HG02642 (cell line): ENCODE measurements around the gene TSR1.

Source experiments
- ATAC-seq: cut with Tn5 transposase; IDR thresholded peaks from one replicate; pipeline ENCODE4 v1.9.1; 2021; ENCODE audit warnings: mild to moderate bottlenecking; ENCODE audit not compliant: unreplicated experiment, poor library complexity

Gene TSR1

GRCh38 chr17:2369551-2370210, 33.4 kb upstream of the TSR1 start:
- ATAC-seq = no peak

- no peak for ATAC-seq
Observed at GRCh38 chr17:2369039-2369438, 32.8 kb upstream of the TSR1 start.

- ATAC-seq = no peak
Observed at GRCh38 chr17:2368359-2368758, 32.1 kb upstream of the TSR1 start.

DNA sequence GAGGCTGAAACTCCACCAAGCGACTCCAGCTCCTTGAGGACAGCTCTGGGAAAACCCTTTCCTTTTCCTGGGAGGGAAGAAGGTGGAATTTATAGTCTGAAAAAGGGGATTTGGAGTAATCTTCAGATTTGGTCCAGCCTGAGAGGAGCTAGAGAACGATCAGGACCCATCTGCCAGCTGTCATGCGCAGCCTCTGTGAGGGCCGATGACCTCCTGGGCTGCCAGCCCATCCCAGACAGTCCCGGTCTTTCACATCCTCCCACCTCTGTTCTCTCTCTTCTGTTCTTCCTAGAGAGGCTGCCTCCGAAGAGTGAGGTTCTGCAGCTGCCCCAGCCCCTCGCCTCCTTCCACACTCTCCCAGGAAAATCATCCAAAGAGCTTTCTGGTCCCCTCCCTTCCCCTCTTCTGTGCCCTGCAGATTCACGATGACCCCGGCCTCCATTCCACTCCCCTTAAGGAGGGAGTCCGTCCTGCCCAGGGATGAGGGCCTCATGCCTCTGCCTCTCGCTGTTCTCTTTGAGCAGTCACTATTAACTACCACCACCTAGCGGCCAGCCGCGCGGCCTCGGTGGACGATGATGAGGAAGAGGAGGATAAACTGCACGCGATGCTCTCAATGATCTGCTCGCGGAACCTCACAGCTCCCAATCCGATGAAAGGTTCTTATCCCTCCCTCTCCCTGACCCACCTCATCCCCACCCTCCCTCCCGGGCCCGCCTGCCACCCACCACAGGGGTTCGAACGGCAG, 30.7 kb upstream of the TSR1 start:
- ATAC-seq = no peak

DNA sequence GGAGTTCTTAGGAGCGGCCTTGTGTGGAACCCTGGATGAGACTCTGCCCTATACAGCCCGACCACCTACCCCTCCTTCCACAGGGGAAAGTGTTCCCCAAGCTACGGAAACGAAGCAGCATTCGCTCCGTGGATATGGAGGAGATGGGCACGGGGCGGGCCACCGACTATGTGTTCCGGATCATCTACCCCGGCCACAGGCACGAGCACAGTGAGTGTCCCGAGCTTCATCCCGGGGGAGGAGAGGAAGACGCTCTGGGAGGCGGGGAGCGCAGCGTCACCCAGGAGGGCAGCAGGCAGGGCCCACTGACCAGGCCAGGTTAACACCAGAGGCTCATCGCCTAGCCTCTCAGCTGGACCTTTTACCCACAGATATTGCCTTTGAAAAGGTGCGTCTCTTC, 28.9 kb upstream of the TSR1 start:
- ATAC-seq = no peak

DNA sequence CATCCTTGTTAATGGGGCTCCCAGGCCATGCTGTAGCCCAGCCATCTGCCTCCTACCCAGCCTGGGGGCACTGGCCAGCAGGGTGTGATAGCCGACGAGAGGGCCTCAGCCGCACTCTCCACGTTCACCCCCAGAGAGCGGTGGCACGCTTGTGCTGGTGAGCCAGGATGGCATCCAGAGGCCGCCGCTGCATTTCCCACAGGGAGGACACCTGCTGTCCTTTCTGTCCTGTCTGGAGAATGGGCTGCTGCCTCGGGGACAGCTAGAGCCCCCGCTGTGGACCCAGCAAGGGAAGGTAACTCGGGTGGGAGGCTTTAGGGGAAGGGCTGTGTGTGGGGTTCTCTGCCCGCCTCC, 28.5 kb upstream of the TSR1 start:
- ATAC-seq = no peak

- ATAC-seq = no peak
Observed at GRCh38 chr17:2363851-2364762, 27.9 kb upstream of the TSR1 start.

GRCh38 chr17:2363318-2363717, 27.1 kb upstream of the TSR1 start:
- no peak for ATAC-seq

- no peak for ATAC-seq
Observed at GRCh38 chr17:2362881-2363280, 26.6 kb upstream of the TSR1 start.

DNA sequence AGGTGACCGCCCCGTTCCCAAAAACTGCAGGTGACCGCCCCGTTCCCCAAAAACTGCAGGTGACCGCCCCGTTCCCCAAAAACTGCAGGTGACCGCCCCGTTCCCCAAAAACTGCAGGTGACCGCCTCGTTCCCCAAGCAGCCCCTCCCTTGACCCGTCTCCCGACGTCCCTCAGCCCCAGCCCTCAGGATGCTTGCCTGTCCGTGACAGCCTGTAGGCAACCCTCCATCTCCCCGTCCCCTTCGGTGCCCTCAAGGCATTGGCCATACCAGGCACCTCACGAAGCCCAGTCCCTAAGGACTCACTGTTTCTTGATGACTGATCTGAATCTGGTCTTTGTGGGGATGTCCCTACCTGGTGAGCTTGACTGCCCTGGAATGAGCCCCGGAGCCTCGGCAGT, 26.2 kb upstream of the TSR1 start:
- ATAC-seq = no peak

GRCh38 chr17:2362016-2362415, 25.8 kb upstream of the TSR1 start:
- no peak for ATAC-seq

GRCh38 chr17:2361010-2361760, 24.9 kb upstream of the TSR1 start:
- no peak for ATAC-seq

- no peak for ATAC-seq
Observed at GRCh38 chr17:2357931-2358434, 21.7 kb upstream of the TSR1 start.

DNA sequence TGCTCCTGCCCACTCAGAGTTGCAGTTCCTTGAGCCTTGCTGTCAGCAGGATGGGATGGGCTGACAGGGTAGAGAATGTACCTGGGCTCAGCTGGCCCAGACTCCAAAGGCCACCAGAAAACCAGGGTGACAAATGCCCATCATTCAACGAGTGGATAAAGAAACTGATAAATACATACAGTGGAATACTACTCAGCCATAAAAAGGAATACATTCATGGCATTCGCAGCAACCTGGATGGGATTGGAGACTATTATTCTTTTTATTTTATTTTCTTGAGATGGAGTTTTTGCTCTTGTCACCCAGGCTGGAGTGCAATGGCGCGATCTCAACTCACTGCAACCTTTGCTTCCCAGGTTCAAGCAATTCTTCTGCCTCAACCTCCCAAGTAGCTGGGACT, 21.0 kb upstream of the TSR1 start:
- no peak for ATAC-seq

- no peak for ATAC-seq
Observed at GRCh38 chr17:2354311-2354710, 18.1 kb upstream of the TSR1 start.

DNA sequence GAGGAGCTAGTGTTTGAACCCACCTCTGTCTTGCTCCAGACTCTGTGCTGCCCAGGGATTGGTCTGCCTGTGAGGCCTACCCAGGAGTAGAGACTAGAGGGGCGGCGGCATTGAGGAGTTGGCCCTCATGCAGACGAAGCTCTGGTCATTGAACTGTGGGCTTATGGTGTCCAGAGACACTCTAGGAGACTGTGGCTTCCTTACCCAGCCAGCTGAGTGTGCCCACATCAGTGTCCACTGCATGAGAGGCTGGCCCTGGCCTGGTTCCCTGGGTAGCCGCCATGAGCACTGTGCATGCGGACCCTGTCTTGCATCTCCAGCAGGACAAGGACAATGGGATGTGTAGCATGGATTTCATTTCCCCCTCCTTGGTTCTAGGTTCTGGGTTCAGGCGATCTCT, 15.0 kb upstream of the TSR1 start:
- ATAC-seq = no peak

DNA sequence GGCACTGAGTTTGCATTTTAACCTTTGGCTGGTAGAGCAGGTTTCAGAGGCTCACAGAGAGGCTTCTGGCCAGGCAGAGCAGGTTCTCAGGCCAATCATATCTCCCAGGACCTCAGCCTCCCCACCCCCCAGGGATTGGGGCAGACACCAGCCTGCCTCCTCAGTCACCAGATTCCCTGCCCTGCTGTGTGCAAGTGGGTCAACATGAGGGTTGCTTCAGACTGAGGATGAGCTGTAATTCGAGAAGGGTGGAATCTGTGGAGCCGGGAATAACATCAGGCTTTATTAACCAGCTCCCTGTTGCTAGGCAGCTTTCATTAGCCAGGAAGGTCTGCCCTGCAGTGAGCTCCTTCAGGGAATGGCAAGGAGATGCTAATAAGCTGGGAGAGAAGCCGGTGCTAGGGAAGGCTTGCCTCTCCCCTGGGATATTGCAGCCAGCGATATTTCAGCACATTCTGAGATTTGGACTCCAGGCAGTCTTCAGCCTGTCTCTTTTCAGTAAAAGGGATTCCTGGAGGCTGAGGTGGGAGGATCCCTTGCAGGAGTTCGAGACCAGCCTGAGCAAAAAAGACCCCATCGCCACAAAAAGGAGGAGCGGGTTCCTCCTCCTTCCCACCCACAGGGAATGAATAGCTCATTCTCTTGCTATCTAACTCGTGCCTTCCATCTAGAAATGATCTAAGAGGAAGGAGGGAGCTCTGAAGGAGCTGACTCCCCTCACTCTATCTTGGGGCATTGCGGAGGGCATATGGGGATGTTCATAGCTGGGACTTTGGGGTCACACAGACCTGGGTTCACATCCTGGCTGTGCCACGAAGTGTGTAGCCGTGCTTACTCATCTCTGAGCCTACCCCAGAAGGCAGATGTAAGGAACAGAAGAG, 11.8 kb upstream of the TSR1 start:
- ATAC-seq = no peak

DNA sequence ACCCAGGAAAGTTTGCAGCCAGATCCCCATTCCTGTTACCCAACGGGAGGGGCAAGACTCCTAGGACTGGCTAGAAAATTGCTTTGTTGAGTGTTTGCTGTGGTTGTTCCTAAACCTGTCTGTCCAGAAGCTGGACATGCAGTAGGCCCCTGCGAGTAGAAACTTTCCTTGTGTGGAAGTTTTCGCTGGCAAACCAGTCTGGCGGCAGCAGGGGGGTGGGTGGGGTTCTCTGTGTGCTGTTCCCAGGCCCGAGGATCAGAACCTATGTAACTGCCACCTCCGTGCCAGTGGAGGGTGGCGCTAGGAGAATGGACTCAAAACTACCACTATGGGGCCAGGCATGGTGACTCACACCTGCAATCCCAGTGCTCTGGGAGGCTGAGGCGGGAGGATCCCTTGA, 10.2 kb upstream of the TSR1 start:
- ATAC-seq = no peak

DNA sequence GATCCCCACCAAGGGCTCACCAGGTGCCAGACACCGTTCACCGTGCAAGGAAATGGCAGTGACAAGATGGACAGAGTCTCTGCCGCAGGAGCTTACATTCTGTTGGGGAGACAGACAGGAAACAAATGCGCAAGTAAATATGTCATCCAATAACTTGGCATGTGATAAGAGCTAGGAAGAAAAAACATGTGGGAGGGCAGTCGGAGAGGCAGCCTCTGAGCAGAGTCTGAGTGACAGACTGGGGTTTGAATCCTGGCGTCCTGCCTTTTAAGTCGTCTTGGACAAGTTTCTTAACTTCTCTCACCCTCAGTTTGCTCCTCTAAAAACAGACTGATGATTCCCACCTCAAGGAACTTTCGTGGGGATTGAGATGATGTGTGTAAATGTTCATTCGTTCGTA, 8.3 kb upstream of the TSR1 start:
- no peak for ATAC-seq
